Natural killer cell treated with Interleukin-12 subunit alpha and Interleukin-12 subunit beta and Interleukin-15 and Interleukin-18, amount 100 ng/mL, for 72 hours (primary cell): ENCODE data around the gene BTNL3. TPM values are rescaled to one million over a fixed set of nuclear protein-coding genes. Genes with fewer than 3 reads are reported as not detected.

Experiments used
- ATAC-seq, 2 donors: fragments of 150-1000 bp; cut with Tn5 transposase in 1 of 2; sonication (Bioruptor Pico), chemical (Tn5 transposase) in 1 of 2; 2 replicates each; pipeline ENCODE4 v1.10.0; 2021
- DNase-seq: peaks from one replicate; pipeline ENCODE4 v3.0.0; 2022; ENCODE audit warnings: low spot score
- H3K27ac Mint-ChIP-seq, 2 donors: 1 replicate in 1 of 2; 2 replicates in 1 of 2; pipeline ENCODE4 v1.8.0; 2022; ENCODE audit warnings: mixed read lengths in 2 of 2, mild to moderate bottlenecking in 1 of 2, moderate library complexity in 1 of 2
- H3K27me3 Mint-ChIP-seq, 2 donors: 1 replicate in 1 of 2; 2 replicates in 1 of 2; pipeline ENCODE4 v1.8.0; 2022; ENCODE audit warnings: mixed read lengths in 2 of 2
- H3K36me3 Mint-ChIP-seq: one replicate; pipeline ENCODE4 v1.8.0; 2022; ENCODE audit warnings: mixed read lengths
- H3K4me1 Mint-ChIP-seq, 2 donors: 1 replicate in 1 of 2; 2 replicates in 1 of 2; pipeline ENCODE4 v1.8.0; 2022; ENCODE audit warnings: low read depth in 2 of 2, mixed read lengths in 2 of 2, mild to moderate bottlenecking in 1 of 2
- H3K4me3 Mint-ChIP-seq: one replicate; pipeline ENCODE4 v1.8.0; 2022; ENCODE audit warnings: mixed read lengths
- H3K9me3 Mint-ChIP-seq: 2 replicates; pipeline ENCODE4 v1.8.0; 2022; ENCODE audit warnings: mixed read lengths
- total RNA-seq, 2 donors: library from RNA; stranded (reverse); gene quantifications; one replicate each; pipeline ENCODE4 v1.2.3, GENCODE V29; 2022

The BTNL3 gene, protein sequence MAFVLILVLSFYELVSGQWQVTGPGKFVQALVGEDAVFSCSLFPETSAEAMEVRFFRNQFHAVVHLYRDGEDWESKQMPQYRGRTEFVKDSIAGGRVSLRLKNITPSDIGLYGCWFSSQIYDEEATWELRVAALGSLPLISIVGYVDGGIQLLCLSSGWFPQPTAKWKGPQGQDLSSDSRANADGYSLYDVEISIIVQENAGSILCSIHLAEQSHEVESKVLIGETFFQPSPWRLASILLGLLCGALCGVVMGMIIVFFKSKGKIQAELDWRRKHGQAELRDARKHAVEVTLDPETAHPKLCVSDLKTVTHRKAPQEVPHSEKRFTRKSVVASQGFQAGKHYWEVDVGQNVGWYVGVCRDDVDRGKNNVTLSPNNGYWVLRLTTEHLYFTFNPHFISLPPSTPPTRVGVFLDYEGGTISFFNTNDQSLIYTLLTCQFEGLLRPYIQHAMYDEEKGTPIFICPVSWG
- not detected for total RNA-seq

DNA sequence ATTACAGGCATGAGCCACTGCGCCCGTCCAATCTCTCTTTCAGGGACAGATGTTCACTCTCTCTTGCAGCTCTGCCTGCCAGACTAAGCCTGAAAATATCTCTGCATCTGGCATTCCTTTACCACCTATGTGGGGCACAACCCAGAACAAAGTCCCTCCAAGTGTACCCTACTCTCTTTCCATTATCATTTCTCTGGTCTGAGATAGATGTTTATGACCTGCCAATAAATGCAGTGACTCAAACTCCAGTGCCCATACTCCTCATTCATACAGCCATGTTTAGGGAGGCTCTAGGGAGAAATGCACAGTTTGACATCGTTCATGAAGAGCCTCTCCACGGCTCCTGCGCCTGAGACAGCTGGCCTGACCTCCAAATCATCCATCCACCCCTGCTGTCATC is at the start of gene BTNL3:
Gene BTNL3 (plus strand): TSS at position 255 of the 400 bp plus-strand sequence. CDS start 183 bp downstream, outside the sequence.
- no peak within 1 kb of the TSS for H3K27ac Mint-ChIP-seq
- peaks cover 0 to 58% of the 10 kb centered on the region in 2 donors for H3K27me3 Mint-ChIP-seq
- no peaks in the 10 kb centered on the region for H3K9me3 Mint-ChIP-seq
- no peaks in the 10 kb centered on the region for H3K4me1 Mint-ChIP-seq
- H3K36me3 Mint-ChIP-seq: no peaks in the 10 kb centered on the region
- no peak for ATAC-seq
- H3K4me3 Mint-ChIP-seq: no peak within 1 kb of the TSS
- DNase-seq: no peak

DNA sequence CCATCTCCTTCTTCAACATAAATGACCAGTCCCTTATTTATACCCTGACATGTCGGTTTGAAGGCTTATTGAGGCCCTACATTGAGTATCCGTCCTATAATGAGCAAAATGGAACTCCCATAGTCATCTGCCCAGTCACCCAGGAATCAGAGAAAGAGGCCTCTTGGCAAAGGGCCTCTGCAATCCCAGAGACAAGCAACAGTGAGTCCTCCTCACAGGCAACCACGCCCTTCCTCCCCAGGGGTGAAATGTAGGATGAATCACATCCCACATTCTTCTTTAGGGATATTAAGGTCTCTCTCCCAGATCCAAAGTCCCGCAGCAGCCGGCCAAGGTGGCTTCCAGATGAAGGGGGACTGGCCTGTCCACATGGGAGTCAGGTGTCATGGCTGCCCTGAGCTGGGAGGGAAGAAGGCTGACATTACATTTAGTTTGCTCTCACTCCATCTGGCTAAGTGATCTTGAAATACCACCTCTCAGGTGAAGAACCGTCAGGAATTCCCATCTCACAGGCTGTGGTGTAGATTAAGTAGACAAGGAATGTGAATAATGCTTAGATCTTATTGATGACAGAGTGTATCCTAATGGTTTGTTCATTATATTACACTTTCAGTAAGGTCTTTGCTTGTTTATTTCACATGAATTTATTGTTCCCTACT is 38.2 kb upstream of the BTNL3 start:
- Mint-ChIP-seq H3K4me1 (no peaks in the 10 kb centered on the region), H3K36me3 (no peaks in the 10 kb centered on the region), H3K27me3 (peaks cover 2 to 32% of the 10 kb centered on the region in 2 donors), H3K9me3 (no peaks in the 10 kb centered on the region), H3K27ac (no peak overlapping the region), H3K4me3 (no peak overlapping the region)
- ATAC-seq (no peak), DNase-seq (no peak)

DNA sequence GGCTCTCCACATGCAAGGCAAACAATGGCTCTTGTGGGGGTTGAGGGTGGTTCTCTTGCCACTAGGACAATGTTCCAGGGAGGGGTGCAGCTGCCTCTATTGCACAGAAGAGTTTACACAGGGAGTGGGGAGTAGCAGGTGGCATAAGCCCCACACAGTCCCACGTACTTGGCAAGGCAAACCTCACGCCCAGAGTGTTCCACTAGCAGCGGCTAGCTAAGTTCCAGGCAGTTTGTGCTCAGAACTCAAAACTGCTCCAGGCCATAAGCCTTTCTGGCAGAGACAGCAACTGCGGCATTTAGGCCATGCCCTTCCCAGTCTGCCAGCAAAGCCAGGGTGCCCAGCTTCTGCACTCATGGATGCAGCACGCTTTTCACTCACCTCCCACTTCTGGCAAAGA is 29.0 kb upstream of the BTNL3 start:
- Mint-ChIP-seq H3K9me3 (no peaks in the 10 kb centered on the region), H3K4me1 (peaks cover 0 to 5% of the 10 kb centered on the region in 2 donors), H3K27ac (no peak overlapping the region), H3K27me3 (peaks cover 0 to 35% of the 10 kb centered on the region in 2 donors), H3K36me3 (no peaks in the 10 kb centered on the region), H3K4me3 (no peak overlapping the region)
- DNase-seq (no peak), ATAC-seq (no peak)

DNA sequence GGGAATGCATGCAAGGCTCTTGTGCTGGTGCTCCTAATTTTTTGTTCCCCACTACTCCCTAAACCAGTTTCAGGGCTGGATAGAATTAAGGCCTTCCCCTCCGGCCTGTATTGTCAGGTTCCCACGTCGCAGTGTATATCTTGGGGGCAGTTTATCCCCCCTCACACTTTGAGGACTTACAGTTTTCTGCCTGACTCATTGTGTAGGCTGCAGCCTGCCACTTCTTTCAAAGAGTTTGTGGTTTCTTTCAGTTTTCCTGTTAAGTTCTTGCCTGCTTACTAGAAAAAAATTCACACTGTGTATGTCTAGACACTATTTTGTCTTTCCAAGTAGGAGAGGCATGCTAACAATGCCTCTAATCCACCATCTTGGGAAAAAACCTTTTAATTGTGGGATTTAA is 28.4 kb upstream of the BTNL3 start:
- ATAC-seq (no peak), DNase-seq (no peak)
- peaks cover 0 to 35% of the 10 kb centered on the region in 2 donors for H3K27me3 Mint-ChIP-seq
- H3K9me3 Mint-ChIP-seq: no peaks in the 10 kb centered on the region
- H3K36me3 Mint-ChIP-seq: no peaks in the 10 kb centered on the region
- H3K4me3 Mint-ChIP-seq: no peak overlapping the region
- no peak overlapping the region for H3K27ac Mint-ChIP-seq
- H3K4me1 Mint-ChIP-seq: peaks cover 0 to 5% of the 10 kb centered on the region in 2 donors

DNA sequence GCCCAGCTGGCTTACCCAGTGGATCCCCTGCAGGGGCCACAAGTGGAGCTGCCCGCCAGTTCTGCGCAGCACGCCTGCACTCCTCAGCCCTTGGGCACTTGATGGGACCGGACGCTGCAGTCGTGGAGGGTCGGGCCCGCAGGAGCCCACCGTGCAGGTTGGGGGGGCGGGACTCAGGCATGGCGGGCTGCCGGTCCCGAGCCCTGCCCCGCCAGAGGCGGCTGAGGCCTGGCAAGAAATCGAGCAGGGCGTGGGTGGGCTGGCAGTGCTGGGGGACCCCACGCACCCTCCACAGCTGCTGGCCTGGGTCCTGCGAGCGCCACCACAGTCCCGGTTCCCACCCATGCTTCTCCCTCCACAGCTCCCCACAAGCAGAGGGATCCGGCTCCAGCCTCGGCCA is 19.2 kb upstream of the BTNL3 start:
- no peak overlapping the region for H3K4me3 Mint-ChIP-seq
- no peaks in the 10 kb centered on the region for H3K4me1 Mint-ChIP-seq
- no peaks in the 10 kb centered on the region for H3K36me3 Mint-ChIP-seq
- ATAC-seq (no peak), DNase-seq (no peak)
- H3K27me3 Mint-ChIP-seq: peaks cover 0 to 39% of the 10 kb centered on the region in 2 donors
- no peak overlapping the region for H3K27ac Mint-ChIP-seq
- no peaks in the 10 kb centered on the region for H3K9me3 Mint-ChIP-seq

DNA sequence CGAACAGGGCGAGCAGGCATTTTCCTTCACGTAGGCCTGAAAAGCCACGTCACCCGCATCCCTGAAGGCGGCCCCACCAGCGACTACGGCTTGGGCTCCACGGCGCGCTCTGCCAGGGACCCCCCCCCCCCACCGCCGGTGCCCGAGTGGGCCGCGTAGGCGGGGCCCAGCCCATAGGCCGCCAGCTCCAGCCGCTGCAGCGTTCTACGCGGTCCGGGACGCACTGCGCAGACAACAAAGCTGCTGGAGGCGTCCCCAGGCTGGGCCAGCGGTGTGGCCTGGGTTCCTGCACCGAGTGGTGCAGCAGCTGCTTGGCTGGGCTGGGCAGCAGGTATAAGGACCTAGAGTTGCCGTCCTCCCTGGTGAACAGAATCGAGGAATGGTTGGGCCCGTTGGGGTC is 18.3 kb upstream of the BTNL3 start:
- no peak overlapping the region for H3K27ac Mint-ChIP-seq
- no peaks in the 10 kb centered on the region for H3K36me3 Mint-ChIP-seq
- no peak overlapping the region for H3K4me3 Mint-ChIP-seq
- H3K9me3 Mint-ChIP-seq: no peaks in the 10 kb centered on the region
- DNase-seq (no peak), ATAC-seq (no peak)
- H3K4me1 Mint-ChIP-seq: no peaks in the 10 kb centered on the region
- peaks cover 0 to 39% of the 10 kb centered on the region in 2 donors for H3K27me3 Mint-ChIP-seq

DNA sequence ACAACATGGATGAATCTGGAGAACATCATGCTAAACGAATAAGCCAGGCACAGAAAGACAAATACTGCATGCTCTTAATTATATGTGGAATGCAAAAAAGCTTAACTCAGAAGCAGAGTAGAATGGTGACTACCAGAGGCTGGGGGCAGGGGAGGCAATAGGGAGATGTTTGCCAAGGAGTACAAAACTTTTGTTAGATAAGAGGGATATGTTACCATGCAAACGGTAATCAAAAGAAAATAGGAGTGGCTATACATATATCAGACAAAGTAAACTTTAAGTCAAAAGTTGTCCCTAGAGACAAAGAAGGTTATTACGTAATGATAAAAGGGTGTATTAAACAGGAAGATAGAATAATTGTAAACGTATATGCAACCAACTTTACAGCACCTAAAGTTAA is 17.8 kb upstream of the BTNL3 start:
- peaks cover 0 to 39% of the 10 kb centered on the region in 2 donors for H3K27me3 Mint-ChIP-seq
- no peaks in the 10 kb centered on the region for H3K9me3 Mint-ChIP-seq
- H3K27ac Mint-ChIP-seq: no peak overlapping the region
- DNase-seq: no peak
- H3K4me3 Mint-ChIP-seq: no peak overlapping the region
- no peaks in the 10 kb centered on the region for H3K4me1 Mint-ChIP-seq
- H3K36me3 Mint-ChIP-seq: no peaks in the 10 kb centered on the region
- ATAC-seq: no peak

DNA sequence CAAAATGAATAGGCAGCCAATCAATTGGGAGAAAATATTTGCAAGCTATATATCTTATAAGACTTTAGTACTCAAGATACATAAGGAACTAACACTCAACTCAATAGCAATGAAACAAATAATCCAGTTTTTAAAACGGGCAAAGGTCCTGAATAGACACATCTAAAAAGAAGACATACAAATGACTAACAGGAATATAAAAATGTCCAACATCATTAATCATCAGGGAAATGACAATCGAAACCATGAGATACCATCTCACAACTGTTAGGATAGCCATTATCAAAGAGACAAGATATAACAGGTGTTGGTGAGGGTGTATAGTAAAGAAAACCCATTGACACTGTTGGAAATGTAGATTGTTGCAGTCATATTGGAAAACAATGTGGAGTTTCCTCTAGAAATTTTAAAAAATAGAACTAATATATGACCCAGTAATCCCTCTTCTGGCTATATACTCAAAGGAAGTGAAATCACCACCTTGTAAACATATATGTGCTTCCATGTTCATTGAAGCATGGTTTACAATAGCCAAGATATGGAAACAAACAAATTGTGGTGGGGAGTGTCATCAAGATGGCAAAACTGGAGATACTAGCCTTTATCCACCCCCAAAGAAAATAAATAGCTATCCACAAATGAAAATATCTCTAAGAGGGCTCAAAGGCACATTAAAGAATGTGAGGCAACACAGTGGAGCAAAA is 13.9 kb upstream of the BTNL3 start:
- Mint-ChIP-seq H3K27ac (no peak overlapping the region), H3K4me1 (no peaks in the 10 kb centered on the region), H3K36me3 (no peaks in the 10 kb centered on the region), H3K9me3 (no peaks in the 10 kb centered on the region), H3K4me3 (no peak overlapping the region), H3K27me3 (peaks cover 0 to 24% of the 10 kb centered on the region in 2 donors)
- no peak for DNase-seq
- ATAC-seq: no peak

DNA sequence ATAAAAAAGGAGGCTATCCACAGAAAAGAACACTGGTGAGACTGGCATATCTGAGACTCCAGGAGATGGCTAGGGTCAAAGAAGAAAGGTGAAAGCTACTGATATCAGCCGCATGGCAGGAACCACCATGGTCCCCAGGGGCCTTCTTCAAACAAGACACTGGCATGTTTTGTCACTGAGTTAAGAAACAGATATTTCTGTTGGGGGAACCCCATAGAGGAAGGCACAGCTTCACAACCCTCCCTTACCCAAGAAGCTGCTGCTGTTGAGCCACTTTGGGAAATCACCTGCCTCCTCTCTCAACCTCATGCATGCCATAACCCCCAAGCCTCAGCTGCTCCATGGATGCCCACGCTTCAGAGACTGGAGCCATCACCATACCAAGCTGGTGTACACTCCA is 13.3 kb upstream of the BTNL3 start:
- Mint-ChIP-seq H3K27me3 (peaks cover 0 to 25% of the 10 kb centered on the region in 2 donors), H3K4me3 (no peak overlapping the region), H3K36me3 (no peaks in the 10 kb centered on the region), H3K9me3 (no peaks in the 10 kb centered on the region), H3K4me1 (no peaks in the 10 kb centered on the region), H3K27ac (no peak overlapping the region)
- ATAC-seq: no peak
- no peak for DNase-seq

DNA sequence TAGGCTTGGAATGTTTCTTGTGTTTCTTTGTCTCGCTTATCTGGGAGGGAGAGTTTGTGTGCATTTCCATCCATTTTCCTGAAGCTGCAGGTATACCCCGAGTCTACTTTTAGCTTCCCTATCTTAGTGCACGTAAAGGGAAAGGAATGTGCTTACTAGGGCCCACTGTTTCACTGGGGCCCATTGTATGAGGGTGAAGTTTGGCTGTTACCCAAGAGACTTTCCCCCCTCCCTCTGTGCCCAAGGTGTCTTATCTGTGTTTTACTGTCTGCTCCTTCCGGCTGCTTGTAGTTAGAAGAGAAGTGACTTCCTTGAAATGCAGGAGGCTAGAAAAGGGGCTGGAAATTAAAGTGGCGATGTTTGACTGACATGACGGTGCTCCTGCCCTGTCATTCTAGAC is 12.1 kb upstream of the BTNL3 start:
- ATAC-seq: no peak
- no peaks in the 10 kb centered on the region for H3K36me3 Mint-ChIP-seq
- H3K27ac Mint-ChIP-seq: no peak overlapping the region
- H3K9me3 Mint-ChIP-seq: no peaks in the 10 kb centered on the region
- DNase-seq: no peak
- peaks cover 0 to 28% of the 10 kb centered on the region in 2 donors for H3K27me3 Mint-ChIP-seq
- no peaks in the 10 kb centered on the region for H3K4me1 Mint-ChIP-seq
- no peak overlapping the region for H3K4me3 Mint-ChIP-seq

DNA sequence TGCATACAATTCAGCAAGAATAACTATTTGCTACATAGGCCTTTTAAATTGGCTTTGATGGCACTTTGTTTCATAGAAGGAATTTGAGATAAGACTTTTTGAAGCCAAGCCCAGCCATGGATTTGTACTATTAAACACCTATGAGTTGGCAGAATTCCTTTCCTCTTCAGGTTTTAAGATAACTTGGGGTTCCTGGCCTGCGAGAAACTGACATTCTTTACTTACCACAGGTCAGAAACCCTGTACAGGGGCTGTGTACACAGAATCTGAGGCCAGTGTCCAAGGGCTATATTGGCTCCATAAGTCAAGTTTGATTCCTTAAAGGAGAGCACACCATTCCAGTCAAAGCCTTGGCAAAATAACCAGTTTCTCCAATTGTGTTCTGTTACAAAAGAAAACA is 10.8 kb upstream of the BTNL3 start:
- no peaks in the 10 kb centered on the region for H3K36me3 Mint-ChIP-seq
- H3K4me1 Mint-ChIP-seq: no peaks in the 10 kb centered on the region
- ATAC-seq (no peak), DNase-seq (no peak)
- H3K27me3 Mint-ChIP-seq: peaks cover 0 to 28% of the 10 kb centered on the region in 2 donors
- no peaks in the 10 kb centered on the region for H3K9me3 Mint-ChIP-seq
- H3K27ac Mint-ChIP-seq: no peak overlapping the region
- no peak overlapping the region for H3K4me3 Mint-ChIP-seq

DNA sequence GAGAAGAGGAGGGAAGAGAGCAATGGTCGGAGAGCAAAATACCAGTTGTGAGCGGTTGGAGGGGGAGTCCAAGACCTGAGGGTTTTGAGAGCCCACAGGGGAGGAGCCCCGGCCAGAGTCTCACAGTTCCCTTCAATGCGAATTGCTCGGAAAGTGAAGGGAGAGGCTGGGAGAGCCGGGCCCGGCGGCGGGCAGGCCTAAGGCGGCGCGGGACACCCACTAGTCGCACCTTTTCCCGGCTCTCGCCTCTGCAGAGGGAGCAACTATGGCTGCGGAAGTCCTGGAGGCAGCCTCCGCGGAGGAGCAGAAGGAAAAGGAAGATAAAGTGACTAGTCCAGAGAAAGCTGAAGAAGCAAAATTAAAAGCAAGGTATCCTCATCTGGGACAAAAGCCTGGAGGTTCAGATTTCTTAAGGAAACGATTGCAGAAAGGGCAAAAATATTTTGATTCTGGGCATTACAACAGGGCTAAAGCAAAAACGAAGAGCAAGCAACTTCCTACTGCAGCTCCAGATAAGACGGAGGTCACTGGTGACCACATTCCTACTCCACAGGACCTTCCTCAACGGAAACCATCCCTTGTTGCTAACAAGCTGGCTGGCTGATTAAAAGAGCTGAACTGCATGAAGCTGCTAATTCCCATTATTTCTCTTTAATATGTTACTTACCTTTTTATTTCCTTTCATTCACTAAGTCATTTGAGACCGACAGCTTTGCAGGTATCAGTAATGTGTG is 6.5 kb upstream of the BTNL3 start:
- H3K36me3 Mint-ChIP-seq: no peaks in the 10 kb centered on the region
- H3K27me3 Mint-ChIP-seq: peaks cover 0 to 49% of the 10 kb centered on the region in 2 donors
- DNase-seq: no peak
- no peak overlapping the region for H3K27ac Mint-ChIP-seq
- H3K4me3 Mint-ChIP-seq: no peak overlapping the region
- no peaks in the 10 kb centered on the region for H3K4me1 Mint-ChIP-seq
- H3K9me3 Mint-ChIP-seq: no peaks in the 10 kb centered on the region
- no peak for ATAC-seq

DNA sequence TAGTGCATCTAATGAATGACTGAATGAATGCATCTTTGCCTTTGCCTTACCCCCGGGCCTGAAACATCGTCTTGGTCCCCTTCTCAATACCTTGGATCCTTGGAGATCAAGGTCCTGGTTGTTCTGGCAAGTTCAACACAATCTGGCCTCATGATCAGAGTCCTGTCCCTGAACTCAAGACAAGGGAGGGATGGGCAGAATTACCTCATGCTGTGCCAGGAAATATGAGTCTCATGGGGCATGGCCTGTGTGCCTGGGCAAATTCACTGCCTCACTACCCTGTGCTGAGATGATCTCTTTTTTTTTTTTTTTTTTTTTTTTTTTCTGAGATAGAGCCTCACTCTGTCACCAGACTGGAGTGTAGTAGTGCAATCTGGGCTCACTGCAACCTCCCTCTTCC is 630 bp upstream of the BTNL3 start:
- no peaks in the 10 kb centered on the region for H3K9me3 Mint-ChIP-seq
- no peaks in the 10 kb centered on the region for H3K36me3 Mint-ChIP-seq
- H3K4me3 Mint-ChIP-seq: no peak overlapping the region
- DNase-seq (no peak), ATAC-seq (no peak)
- peaks cover 0 to 58% of the 10 kb centered on the region in 2 donors for H3K27me3 Mint-ChIP-seq
- no peak overlapping the region for H3K27ac Mint-ChIP-seq
- no peaks in the 10 kb centered on the region for H3K4me1 Mint-ChIP-seq
